ENCODE measurements around the gene NFASC. TPM values are rescaled to one million over a fixed set of nuclear protein-coding genes. Genes with fewer than 3 reads are reported as not detected.

NFASC gene
- total and polyA plus RNA-seq, 4 donors = 0.23 to 5.4 (median 1.9) TPM

GRCh38 chr1:204979306-204979705 is 108.6 kb downstream of the NFASC start (continued):
- TF ChIP-seq ZBTB33 (IDR thresholded peaks at IDR 0.05) (no peak), RXRA (IDR thresholded peaks at IDR 0.05) (no peak)

- Histone ChIP-seq H3K27ac (ENCODE audit: low read depth in 1 of 2, low read length in 2 of 2) (no peak overlapping the region), H3K27me3 (ENCODE audit: control insufficient read depth in 4 of 4, insufficient read depth in 4 of 4, low read length in 3 of 4) (no peaks in the 10 kb centered on the region)
- WGBS = 95% methylated on average over 10 of the region's 10 CpGs
Measured at GRCh38 chr1:204979891-204980649, 109.4 kb downstream of the NFASC start.

GRCh38 chr1:204980840-204981405 is 110.3 kb downstream of the NFASC start:
- H3K9ac ChIP-seq (ENCODE audit: low read depth in 1 of 2, low read length in 2 of 2) = no peak overlapping the region
- no peaks in the 10 kb centered on the region for H3K4me1 ChIP-seq (ENCODE audit: control insufficient read depth in 4 of 4, insufficient read depth in 4 of 4, low read length in 3 of 4)
- TF ChIP-seq HNF4A (conservative IDR thresholded peaks at IDR 0.05) = no peak
- TF ChIP-seq RAD21 (IDR thresholded peaks at IDR 0.05) = no peak
- no peak for TF ChIP-seq JUND (IDR thresholded peaks at IDR 0.05)
- no peak for TF ChIP-seq GABPA (IDR thresholded peaks at IDR 0.05 in 1 of 2, conservative IDR thresholded peaks at IDR 0.05 in 1 of 2)
- TF ChIP-seq ZBTB33 (IDR thresholded peaks at IDR 0.05) = no peak
- TF ChIP-seq, protein P1, sequence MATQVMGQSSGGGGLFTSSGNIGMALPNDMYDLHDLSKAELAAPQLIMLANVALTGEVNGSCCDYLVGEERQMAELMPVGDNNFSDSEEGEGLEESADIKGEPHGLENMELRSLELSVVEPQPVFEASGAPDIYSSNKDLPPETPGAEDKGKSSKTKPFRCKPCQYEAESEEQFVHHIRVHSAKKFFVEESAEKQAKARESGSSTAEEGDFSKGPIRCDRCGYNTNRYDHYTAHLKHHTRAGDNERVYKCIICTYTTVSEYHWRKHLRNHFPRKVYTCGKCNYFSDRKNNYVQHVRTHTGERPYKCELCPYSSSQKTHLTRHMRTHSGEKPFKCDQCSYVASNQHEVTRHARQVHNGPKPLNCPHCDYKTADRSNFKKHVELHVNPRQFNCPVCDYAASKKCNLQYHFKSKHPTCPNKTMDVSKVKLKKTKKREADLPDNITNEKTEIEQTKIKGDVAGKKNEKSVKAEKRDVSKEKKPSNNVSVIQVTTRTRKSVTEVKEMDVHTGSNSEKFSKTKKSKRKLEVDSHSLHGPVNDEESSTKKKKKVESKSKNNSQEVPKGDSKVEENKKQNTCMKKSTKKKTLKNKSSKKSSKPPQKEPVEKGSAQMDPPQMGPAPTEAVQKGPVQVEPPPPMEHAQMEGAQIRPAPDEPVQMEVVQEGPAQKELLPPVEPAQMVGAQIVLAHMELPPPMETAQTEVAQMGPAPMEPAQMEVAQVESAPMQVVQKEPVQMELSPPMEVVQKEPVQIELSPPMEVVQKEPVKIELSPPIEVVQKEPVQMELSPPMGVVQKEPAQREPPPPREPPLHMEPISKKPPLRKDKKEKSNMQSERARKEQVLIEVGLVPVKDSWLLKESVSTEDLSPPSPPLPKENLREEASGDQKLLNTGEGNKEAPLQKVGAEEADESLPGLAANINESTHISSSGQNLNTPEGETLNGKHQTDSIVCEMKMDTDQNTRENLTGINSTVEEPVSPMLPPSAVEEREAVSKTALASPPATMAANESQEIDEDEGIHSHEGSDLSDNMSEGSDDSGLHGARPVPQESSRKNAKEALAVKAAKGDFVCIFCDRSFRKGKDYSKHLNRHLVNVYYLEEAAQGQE (IDR thresholded peaks at IDR 0.05) = peak; percentile 82
- peak; percentile 88 for TF ChIP-seq NR2F2 (IDR thresholded peaks at IDR 0.05)
- TF ChIP-seq, protein P2, sequence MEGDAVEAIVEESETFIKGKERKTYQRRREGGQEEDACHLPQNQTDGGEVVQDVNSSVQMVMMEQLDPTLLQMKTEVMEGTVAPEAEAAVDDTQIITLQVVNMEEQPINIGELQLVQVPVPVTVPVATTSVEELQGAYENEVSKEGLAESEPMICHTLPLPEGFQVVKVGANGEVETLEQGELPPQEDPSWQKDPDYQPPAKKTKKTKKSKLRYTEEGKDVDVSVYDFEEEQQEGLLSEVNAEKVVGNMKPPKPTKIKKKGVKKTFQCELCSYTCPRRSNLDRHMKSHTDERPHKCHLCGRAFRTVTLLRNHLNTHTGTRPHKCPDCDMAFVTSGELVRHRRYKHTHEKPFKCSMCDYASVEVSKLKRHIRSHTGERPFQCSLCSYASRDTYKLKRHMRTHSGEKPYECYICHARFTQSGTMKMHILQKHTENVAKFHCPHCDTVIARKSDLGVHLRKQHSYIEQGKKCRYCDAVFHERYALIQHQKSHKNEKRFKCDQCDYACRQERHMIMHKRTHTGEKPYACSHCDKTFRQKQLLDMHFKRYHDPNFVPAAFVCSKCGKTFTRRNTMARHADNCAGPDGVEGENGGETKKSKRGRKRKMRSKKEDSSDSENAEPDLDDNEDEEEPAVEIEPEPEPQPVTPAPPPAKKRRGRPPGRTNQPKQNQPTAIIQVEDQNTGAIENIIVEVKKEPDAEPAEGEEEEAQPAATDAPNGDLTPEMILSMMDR (IDR thresholded peaks at IDR 0.05; ENCODE audit: low read depth, low read length, missing input control) = no peak
- DNase-seq (ENCODE audit: low spot score) = no peak
- 60% methylated on average over 3 of the region's 3 CpGs for WGBS
- H3K4me3 ChIP-seq (ENCODE audit: low read depth in 1 of 3, low read length in 3 of 3) = no peak overlapping the region
- H3K27me3 ChIP-seq (ENCODE audit: control insufficient read depth in 4 of 4, insufficient read depth in 4 of 4, low read length in 3 of 4) = no peaks in the 10 kb centered on the region
- H3K9me3 ChIP-seq (ENCODE audit: control insufficient read depth in 4 of 4, low read length in 3 of 4) = no peaks in the 10 kb centered on the region
- no peaks in the 10 kb centered on the region for H3K36me3 ChIP-seq (ENCODE audit: control insufficient read depth in 4 of 4, insufficient read depth in 3 of 4, low read depth in 1 of 4, low read length in 3 of 4)
- H3K27ac ChIP-seq (ENCODE audit: low read depth in 1 of 2, low read length in 2 of 2) = no peak overlapping the region

More at GRCh38 chr1:204979891-204980649, 109.4 kb downstream of the NFASC start:
- DNase-seq (ENCODE audit: low spot score) = no peak
- Histone ChIP-seq H3K9ac (ENCODE audit: low read depth in 1 of 2, low read length in 2 of 2) (no peak overlapping the region), H3K4me1 (ENCODE audit: control insufficient read depth in 4 of 4, insufficient read depth in 4 of 4, low read length in 3 of 4) (no peaks in the 10 kb centered on the region), H3K36me3 (ENCODE audit: control insufficient read depth in 4 of 4, insufficient read depth in 3 of 4, low read depth in 1 of 4, low read length in 3 of 4) (no peaks in the 10 kb centered on the region), H3K9me3 (ENCODE audit: control insufficient read depth in 4 of 4, low read length in 3 of 4) (no peaks in the 10 kb centered on the region), H3K4me3 (ENCODE audit: low read depth in 1 of 3, low read length in 3 of 3) (no peak overlapping the region)
- TF ChIP-seq YY1 (IDR thresholded peaks at IDR 0.05) = no peak
- no peak for TF ChIP-seq SP1 (IDR thresholded peaks at IDR 0.05)
- TF ChIP-seq, protein P3, sequence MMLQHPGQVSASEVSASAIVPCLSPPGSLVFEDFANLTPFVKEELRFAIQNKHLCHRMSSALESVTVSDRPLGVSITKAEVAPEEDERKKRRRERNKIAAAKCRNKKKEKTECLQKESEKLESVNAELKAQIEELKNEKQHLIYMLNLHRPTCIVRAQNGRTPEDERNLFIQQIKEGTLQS (IDR thresholded peaks at IDR 0.05) = no peak
- TF ChIP-seq HNF4G (IDR thresholded peaks at IDR 0.05) = no peak
- TF ChIP-seq NR2F2 (IDR thresholded peaks at IDR 0.05) = no peak
- no peak for TF ChIP-seq EGR1 (IDR thresholded peaks at IDR 0.05; ENCODE audit: low read depth in 2 of 2)
- TF ChIP-seq FOXA1 (IDR thresholded peaks at IDR 0.05) = no peak
- TF ChIP-seq, protein P2 (IDR thresholded peaks at IDR 0.05; ENCODE audit: low read depth, low read length, missing input control) = no peak
- TF ChIP-seq, protein P4, sequence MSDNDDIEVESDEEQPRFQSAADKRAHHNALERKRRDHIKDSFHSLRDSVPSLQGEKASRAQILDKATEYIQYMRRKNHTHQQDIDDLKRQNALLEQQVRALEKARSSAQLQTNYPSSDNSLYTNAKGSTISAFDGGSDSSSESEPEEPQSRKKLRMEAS (IDR thresholded peaks at IDR 0.05) = no peak
- no peak for TF ChIP-seq TAF1 (conservative IDR thresholded peaks at IDR 0.05)
- TF ChIP-seq RXRA (IDR thresholded peaks at IDR 0.05) = no peak
